NCI-H2081 treated with DMSO at 0.1 percent for 48 hours (cell line): ENCODE data around the gene TSPAN13.

Experiments
- DNase-seq: peaks from one replicate; lab custom pipeline; 2025; lab: John Stamatoyannopoulos, UW

Gene TSPAN13

DNA sequence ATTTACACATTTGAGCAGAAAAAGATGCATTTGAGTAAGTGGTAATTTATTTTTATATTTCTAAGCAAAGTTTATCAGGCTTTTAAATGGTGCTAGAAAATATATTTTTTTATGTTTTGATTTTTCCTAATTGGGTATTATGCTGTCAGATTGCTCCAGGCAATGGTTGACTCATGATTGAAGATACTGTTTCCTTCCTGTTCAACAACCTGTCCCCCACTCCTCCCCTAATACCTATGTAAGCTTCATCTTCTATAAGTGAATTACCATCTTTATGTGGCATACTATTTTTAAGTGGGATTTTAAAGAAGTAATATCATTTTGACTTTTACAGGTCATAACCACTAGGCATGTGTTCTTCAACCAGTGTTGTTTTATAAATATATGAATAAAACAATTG is 21.4 kb downstream of the TSPAN13 start:
- DNase-seq, result no peak

DNA sequence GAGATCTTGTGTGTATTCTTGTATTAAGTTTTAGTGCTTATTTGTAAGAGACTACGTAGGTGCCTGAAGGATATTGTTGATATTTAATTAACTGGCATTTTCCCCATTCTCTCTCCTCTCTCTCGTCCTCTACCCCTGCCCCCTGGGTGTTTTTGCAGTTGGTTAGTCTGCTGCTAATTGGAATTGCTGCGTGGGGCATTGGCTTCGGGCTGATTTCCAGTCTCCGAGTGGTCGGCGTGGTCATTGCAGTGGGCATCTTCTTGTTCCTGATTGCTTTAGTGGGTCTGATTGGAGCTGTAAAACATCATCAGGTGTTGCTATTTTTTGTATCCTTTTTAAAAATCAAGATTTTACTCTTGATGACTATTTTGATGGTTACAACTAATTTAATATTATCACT is 22.5 kb downstream of the TSPAN13 start:
- DNase-seq, result no peak

DNA sequence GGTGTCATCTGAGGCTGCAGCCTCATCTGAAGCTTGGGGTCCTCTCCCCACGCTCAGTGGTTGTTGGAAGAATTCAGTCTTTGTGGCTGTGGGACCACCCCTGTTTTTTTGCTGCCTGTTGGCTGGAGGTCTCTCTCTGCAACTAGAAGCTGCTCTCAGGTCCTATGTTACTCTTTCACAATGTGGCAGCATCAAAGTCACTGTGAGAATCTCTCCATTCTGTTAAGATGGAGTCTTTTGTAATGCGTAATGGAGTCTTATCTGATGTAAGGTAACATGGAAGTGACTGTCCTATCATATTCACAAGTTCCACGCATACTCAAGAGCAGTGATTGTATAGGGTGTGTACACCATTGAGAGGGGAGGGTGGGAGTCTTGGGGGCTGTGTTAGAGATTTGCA is 24.9 kb downstream of the TSPAN13 start:
- no peak for DNase-seq

GRCh38 chr7:16779051-16779450 is 25.5 kb downstream of the TSPAN13 start:
- no peak for DNase-seq

GRCh38 chr7:16780596-16780995 is 27.0 kb downstream of the TSPAN13 start:
- DNase-seq, result no peak

- DNase-seq, result no peak
Measured at GRCh38 chr7:16785321-16785720, 31.8 kb downstream of the TSPAN13 start.

DNA sequence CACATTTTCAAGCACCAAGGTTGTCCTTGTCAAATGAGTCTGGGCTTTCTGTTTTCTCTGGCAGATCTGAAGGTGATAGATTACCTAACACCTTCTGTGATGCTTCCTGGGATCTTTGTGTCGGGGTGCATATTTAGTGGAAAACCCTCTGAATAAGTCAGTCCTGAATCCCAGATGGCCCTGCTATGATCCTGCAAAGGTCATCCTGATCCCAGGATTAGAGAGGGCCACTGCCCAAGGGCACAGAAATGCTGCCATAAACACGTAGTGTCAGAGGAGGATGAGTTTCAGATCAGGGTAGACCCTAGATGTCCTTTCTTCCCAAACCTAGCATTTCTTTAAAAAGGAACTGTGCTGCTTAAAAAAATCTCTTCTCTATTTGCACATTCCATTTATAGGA is 32.3 kb downstream of the TSPAN13 start:
- DNase-seq, result no peak

DNA sequence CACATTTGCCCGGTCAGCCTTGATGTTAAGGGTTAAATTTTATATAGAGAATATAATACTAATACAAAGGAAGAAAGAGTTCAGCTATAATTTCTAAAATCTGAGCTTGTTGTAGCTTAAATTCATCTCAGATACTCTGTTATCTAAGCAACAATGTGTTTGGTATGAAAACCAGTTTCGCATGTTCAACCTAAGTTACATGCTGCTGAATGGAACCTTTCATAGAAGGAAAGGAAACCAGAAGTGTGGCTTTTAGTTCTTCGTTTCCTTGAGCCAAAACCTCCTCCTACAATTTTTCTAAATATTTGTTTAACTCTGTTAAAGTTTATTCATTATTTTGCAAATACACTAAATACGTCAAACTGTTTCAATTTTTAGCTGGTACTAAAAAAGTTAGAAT is 32.7 kb downstream of the TSPAN13 start:
- no peak for DNase-seq

DNA sequence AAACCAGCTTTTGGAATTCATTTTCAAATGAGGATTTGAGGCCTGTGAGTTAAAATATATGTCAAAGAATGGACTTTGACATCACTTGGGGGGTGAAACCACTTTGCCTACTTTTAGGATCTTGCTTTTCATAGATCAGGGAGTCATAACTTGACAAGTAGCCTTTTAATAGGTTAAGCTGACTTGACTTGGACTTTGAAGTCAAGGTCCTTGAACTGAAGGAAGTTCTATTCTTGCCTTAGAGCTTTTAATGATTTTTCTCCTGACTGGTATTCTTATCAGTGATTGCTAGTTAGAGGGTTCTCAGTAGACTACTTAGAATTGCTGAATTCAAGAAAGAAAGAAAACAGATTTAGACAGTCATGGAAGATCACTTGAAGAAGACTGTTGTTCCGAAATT is 33.6 kb downstream of the TSPAN13 start:
- DNase-seq, result no peak

GRCh38 chr7:16791071-16791470 is 37.5 kb downstream of the TSPAN13 start:
- DNase-seq, result no peak

- DNase-seq, result no peak
Measured at GRCh38 chr7:16791905-16792698, 38.5 kb downstream of the TSPAN13 start.

DNA sequence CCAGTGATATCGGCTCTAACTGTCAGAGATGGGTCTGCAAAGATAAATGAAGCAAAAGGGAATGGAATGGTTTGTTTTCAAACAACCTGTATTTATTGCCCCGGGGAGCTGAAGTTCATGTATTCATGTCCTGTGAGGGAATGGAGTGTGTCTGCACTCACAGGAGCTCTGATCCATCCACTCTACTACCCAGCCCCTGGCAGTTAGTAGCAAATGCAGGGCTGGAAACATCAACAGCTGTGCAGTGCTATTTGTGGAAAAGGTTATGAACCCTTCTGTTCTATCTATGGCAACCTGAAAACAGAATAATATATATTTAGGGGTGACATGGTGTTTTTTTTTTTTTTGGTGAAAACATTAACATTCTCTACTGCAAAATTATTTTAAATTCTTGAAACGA is 41.4 kb downstream of the TSPAN13 start:
- DNase-seq, result no peak

- DNase-seq, result peak; percentile 75
Measured at GRCh38 chr7:16795624-16796023, 42.1 kb downstream of the TSPAN13 start.

DNA sequence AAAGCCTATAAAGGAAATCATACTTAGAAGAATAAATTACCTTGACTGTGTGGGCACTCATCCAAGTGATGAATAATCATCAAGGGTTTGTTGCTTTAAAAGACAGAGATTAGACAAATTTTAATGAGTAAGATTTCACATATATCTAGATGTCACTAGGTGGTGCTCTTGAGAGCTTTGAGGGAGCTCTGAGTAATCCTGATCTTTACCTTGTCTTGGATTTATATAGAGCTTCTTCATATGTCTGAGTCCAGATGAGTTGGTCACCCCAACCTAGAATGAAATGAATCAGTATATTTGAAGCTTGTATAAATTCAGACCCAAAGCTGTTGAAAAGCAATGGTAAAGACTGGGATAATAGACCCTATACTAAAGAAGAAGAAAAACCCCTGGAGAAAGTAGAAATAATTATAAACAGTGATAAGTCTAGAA is 47.6 kb downstream of the TSPAN13 start:
- DNase-seq, result peak; percentile 61

- no peak for DNase-seq
Measured at GRCh38 chr7:16801579-16801978, 48.0 kb downstream of the TSPAN13 start.

DNA sequence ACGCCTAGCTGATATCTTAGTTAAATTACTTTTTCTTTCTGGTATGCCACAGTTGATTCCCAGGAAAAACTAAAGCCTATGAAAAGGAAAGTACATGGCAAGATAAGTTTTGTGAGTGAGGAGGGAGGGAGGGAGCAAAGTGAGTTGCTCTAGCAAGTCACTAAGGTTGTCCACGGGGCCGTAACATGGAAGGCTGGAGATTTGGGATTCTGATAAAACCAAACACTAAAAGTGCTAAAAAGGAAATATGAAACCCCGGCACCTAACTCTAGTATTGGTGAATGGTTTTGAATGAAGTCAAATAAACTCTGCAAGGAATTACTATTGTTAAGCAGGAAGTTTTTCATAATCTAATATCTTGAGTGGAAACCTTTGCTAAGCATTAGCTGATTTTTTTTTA is 49.6 kb downstream of the TSPAN13 start:
- no peak for DNase-seq

DNA sequence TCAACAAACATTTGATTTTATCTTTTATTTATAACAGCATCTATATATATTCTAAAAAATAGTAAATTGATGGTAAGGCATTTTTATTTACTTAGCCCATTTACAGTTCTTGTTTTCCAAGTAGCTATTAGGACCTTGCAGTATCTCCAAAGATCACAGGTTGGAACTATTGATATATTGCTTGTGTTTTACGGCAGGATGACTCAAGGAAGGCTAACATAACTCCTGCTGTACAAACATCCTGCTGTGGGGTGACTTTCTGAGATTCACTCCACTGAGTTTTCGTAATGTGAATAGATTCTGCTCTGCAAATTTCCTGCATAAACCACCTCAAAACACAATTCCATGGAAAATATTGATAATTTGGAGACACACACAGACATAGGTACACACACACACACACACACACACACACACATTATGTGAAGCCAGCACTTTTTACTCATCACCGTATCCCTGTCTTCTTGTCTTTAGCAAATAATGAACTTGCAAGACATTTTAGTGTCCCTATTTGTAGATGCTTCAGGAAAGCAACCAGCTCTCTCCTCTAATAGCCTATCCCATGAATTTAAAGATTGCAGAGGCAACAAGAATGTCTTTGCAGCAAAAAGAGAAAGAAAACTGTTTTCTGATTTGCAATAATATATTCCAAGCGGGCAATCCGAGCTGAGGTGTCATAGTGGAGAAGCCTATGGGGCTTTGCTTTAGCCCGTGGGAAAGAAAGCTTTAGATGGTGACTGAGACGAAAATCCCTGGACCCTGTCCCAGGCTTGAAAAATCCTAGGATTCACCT is 50.5 kb downstream of the TSPAN13 start:
- no peak for DNase-seq

- DNase-seq, result peak; percentile 81
Measured at GRCh38 chr7:16804674-16805439, 51.3 kb downstream of the TSPAN13 start, which contains the start of gene AGR2. Gene AGR2 (minus strand): TSS chr7:16804999. CDS start chr7:16801796, 3,203 bp downstream.

GRCh38 chr7:16805441-16805840 is 51.9 kb downstream of the TSPAN13 start:
- no peak for DNase-seq

- DNase-seq, result no peak
Measured at GRCh38 chr7:16810112-16810511, 56.6 kb downstream of the TSPAN13 start.

- DNase-seq, result no peak
Measured at GRCh38 chr7:16810573-16810972, 57.0 kb downstream of the TSPAN13 start.

- no peak for DNase-seq
Measured at GRCh38 chr7:16811551-16811950, 58.0 kb downstream of the TSPAN13 start.
